ENCODE measurements around the gene EMC9.
"Not testable (repeated sequence)": the region's sequence is repeated elsewhere in the genome, so short reads cannot be mapped to it uniquely, and the experiment has no call there.

The EMC9 gene

DNA sequence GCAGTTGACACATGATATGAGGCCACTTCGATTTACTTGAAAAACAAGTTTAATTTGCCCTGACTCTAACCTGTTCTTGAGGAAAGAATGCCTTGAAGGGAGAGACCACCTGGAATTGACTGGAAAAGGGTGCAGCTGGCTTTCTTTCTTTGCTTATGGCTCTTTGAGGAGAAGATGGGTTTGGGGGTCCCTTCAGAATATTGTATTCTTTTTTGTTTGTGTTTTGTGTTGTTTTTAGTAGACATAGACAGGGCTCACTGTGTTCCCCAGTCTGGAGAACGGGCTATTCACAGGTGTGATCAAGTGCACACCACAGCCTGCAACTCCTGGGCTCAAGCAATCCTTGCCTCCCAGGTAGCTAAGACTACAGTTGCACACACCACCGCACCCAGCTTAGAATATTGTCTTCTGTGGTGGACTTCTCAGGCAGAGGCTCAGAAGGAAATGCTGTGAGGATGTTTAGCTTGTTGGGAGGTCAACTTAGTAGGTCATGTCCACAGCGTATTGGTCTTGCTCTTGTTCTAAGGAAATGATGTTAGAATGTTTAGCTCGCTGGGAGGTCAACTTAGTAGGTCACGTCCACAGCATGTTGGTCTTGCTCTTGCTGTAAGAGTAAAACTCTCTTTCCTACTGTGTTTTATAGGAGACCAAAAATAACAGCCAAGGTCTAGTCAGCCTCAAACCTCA, 25.1 kb downstream of the EMC9 start:
- H3K27ac Mint-ChIP-seq: peak overlapping the region; percentile 52
- H3K36me3 Mint-ChIP-seq (ENCODE audit: low read depth): peaks cover 45% of the 10 kb centered on the region
- H3K4me1 Mint-ChIP-seq (ENCODE audit: low read depth): peaks cover 27% of the 10 kb centered on the region

DNA sequence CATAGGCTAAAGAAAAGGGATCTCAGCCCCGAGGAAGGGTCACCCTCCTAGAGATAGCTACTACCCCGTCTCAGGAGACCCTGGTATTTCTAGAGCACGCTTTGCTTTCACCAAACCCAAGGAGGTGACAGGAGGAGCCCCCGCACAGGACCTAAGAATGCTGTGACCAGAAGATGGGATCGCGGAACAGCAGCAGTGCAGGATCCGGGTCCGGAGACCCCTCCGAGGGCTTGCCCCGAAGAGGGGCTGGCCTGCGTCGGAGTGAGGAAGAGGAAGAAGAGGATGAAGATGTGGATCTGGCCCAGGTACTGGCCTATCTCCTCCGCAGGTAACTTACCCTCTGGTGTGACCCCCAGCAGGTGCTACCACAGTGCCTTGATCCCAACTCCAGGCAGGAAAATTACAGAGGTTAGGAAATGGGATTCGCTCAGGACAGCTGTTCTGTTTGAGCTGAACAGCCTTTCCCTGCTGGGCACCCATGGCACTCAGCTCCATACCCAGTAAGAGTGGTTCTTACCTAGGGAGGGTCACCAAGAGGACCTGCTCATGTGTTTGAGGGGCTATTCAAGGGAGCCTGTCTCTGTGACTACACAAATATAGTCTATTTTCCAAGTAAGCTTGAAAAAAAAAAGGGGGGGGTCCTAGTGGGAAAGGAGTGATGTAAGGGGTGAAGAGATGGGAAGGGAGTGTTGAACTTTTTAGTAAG, 25.8 kb downstream of the EMC9 start:
- peak overlapping the region; percentile 98 for H3K4me3 Mint-ChIP-seq
- H3K36me3 Mint-ChIP-seq (ENCODE audit: low read depth): peaks cover 39% of the 10 kb centered on the region
- no peaks in the 10 kb centered on the region for H3K9me3 Mint-ChIP-seq
- H3K27me3 Mint-ChIP-seq (ENCODE audit: low read depth): no peaks in the 10 kb centered on the region
- peak overlapping the region; percentile 100 for H3K27ac Mint-ChIP-seq
- H3K4me1 Mint-ChIP-seq (ENCODE audit: low read depth): peaks cover 33% of the 10 kb centered on the region

More for the DNA sequence above, 25.1 kb downstream of the EMC9 start:
- H3K4me3 Mint-ChIP-seq: peak overlapping the region; percentile 98
- H3K27me3 Mint-ChIP-seq (ENCODE audit: low read depth): no peaks in the 10 kb centered on the region
- H3K9me3 Mint-ChIP-seq: no peaks in the 10 kb centered on the region

DNA sequence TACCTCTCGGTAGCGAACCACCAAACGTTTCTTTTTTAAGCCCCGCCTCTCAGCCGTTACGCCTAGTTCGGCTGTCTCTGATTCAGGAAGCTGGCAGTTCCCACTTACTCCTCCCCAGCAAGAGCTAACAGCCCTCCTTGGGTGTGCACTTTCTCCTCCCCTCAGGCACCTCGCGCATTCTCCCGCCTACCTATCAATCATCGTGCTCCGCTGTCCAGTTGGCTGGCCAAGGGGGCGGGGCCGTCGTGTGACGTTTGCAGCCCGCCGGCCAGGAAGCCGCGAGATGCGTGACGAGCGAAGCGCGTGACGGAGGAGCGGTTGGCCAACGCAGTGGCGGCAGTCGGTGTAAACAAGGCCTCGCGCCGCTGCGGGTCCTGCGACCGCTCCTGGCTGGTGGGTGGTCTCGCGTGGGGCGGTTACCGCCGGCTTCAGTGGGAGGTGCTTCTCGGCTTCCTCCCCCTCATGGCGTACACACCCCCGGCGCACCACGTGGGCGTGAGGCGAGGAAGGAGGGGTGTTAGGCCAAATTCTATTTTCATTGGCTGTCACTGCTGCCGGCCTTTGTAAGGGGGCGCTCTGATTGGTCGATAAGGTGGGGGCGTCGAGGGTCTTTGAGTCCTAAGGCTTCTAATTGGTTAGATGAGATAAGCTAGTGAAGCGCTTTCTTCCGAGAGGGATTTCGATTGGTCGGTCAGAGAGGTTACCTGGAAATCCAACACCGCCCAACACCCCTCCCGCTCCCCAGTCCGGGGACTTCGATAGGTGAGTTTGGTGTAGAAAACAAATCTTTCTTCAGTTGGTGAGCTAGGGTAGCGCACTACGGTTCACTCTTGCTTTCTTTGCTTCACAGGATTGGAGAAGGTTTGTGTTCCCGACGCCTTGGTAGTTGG, 26.6 kb downstream of the EMC9 start, which contains the start of the genes DCAF11 and NRL:
Gene DCAF11, plus strand, starts transcription at position 246 of the 890 bp plus-strand sequence. CDS start 818 bp downstream, outside the sequence.
Gene NRL, minus strand, starts transcription at position 418 of the 890 bp plus-strand sequence. CDS start 32,101 bp downstream, outside the sequence.
- no peaks in the 10 kb centered on the region for H3K9me3 Mint-ChIP-seq
- H3K27me3 Mint-ChIP-seq (ENCODE audit: low read depth): no peaks in the 10 kb centered on the region
- H3K27ac Mint-ChIP-seq: peak within 1 kb of the TSS; percentile 100
- H3K36me3 Mint-ChIP-seq (ENCODE audit: low read depth): peaks cover 38% of the 10 kb centered on the region
- peaks cover 34% of the 10 kb centered on the region for H3K4me1 Mint-ChIP-seq (ENCODE audit: low read depth)
- peak within 1 kb of the TSS; percentile 98 for H3K4me3 Mint-ChIP-seq

DNA sequence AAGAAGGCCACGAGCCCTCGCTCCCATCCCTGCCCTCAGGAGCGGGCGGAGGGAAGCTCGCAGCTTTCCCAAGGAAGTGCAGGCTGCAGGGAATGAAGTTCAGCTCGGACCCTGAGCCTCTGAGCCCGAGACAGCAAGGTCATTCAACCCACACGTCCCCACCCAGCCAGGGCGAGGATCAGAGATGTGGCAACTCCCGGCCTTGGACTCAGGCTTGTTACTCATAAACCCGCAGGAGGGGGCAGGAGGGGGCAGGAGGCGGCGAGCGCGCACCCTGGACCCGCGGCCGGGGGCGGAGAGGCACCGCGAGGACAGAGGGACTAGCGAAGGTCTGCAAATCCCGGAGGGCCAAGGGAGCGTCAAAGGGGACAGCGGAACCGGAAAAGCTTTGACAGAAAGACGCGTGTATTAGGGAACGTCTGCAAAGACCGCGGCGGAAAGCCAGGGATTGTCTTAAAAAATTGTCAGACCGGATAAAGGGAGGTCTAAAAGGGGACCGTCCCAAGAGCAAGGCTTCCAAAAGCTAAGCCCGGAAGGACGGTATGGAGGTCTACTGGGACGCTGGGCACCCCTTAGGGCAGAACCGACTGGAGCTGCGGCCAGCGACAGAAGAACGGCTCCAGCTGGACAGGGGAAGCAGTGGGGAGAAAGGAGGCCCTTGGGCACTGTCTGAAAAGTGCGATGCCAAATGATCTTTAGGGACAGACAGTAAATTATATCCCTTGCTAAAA, 27.4 kb downstream of the EMC9 start:
- Mint-ChIP-seq H3K4me1 (ENCODE audit: low read depth) (peaks cover 32% of the 10 kb centered on the region), H3K27ac (peak overlapping the region; percentile 100), H3K9me3 (no peaks in the 10 kb centered on the region), H3K27me3 (ENCODE audit: low read depth) (no peaks in the 10 kb centered on the region), H3K36me3 (ENCODE audit: low read depth) (peaks cover 31% of the 10 kb centered on the region), H3K4me3 (peak overlapping the region; percentile 98)

DNA sequence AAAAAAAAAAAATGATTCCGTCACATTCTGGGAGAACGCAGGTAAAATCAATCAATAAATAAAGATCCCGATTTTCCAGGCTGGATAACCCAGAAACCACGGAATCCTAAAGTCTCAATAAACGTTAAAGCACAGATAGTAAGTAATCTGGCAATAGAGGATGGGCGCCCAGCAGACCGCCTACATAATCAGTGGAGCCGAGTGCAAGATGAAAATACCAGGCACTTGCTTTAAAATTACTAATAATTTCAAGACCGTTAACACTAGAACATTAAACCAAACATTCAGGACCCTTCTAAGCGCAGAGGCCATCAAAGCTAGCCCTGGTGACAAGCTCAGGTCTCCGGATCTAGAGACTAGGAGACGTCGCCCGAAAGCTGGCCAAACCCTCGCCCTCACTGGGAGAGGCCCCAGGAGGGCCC, 28.0 kb downstream of the EMC9 start:
- Mint-ChIP-seq H3K9me3 (no peaks in the 10 kb centered on the region), H3K4me3 (peak overlapping the region; percentile 98), H3K27ac (peak overlapping the region; percentile 100), H3K27me3 (ENCODE audit: low read depth) (no peaks in the 10 kb centered on the region), H3K4me1 (ENCODE audit: low read depth) (peaks cover 35% of the 10 kb centered on the region), H3K36me3 (ENCODE audit: low read depth) (peaks cover 26% of the 10 kb centered on the region)

DNA sequence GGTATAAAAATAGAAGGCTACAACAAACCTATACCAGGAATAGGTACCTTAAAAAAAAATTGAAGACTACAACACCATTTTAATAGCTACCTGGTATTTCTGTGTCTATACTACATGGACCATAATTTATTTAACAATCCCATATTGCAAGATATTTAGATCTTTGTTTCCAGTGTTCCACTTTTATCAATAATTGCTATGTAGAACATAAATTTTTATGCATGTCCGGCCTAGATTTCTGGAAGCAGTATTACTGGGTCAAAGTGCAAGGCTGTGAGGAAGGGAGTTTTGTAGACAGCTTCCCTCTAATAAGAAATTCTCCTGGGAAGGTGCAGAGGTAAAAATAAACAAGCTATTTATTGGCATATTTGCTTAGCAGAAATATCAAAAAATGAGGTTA, 30.9 kb downstream of the EMC9 start:
- Mint-ChIP-seq H3K4me3 (no peak overlapping the region), H3K4me1 (ENCODE audit: low read depth) (peaks cover 29% of the 10 kb centered on the region), H3K27me3 (ENCODE audit: low read depth) (no peaks in the 10 kb centered on the region), H3K9me3 (no peaks in the 10 kb centered on the region), H3K36me3 (ENCODE audit: low read depth) (peaks cover 10% of the 10 kb centered on the region), H3K27ac (no peak overlapping the region)

DNA sequence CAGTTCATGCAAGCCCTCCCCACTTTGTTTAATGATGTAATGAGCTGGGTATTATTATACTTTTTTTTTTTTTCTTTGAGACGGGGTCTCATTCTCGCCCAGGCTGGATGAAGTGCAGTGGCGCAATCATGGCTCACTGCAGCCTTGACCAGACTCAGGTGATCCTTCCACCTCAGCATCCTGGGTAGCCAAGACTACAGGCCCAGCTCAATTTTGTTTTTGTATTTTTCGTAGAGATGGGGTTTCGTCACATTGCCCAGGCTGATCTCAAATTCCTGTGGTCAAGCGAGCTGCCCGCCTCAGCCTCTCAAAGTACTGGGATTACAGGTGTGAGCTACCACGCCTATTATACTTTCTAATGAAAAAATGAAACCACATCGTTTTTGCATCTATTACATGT, 31.3 kb downstream of the EMC9 start:
- Mint-ChIP-seq H3K27me3 (ENCODE audit: low read depth) (no peaks in the 10 kb centered on the region), H3K4me1 (ENCODE audit: low read depth) (peaks cover 29% of the 10 kb centered on the region), H3K36me3 (ENCODE audit: low read depth) (peaks cover 8% of the 10 kb centered on the region), H3K4me3 (no peak overlapping the region), H3K9me3 (no peaks in the 10 kb centered on the region), H3K27ac (no peak overlapping the region)

DNA sequence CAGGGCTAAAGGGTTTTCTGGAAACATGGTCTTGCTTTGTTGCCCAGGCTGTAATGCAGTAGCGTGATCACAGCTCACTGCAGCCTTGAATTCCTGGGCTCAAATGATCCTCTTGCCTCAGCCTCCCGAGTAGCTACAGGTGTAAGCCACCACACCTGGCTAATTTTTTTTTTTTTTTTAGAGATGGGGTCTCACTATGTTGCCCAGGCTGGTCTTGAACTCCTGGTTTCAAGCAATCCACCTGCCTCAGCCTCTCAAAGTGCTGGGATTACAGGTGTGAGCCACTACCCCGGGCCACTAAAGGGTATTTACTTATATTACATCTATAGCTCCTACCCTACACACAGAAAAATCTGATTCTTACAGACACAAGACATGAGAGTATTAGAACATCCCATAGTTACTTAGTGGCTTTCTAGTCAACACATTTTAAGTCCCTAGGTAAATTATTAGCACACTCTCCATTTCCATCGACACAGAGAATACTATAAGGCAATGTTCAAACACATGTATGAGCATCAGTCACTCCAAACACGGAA, 33.0 kb downstream of the EMC9 start:
- Mint-ChIP-seq H3K9me3 (peaks cover 3% of the 10 kb centered on the region), H3K4me3 (peak overlapping the region; percentile 25), H3K4me1 (ENCODE audit: low read depth) (peaks cover 29% of the 10 kb centered on the region), H3K36me3 (ENCODE audit: low read depth) (peaks cover 19% of the 10 kb centered on the region), H3K27me3 (ENCODE audit: low read depth) (no peaks in the 10 kb centered on the region), H3K27ac (peak overlapping the region; percentile 96)

DNA sequence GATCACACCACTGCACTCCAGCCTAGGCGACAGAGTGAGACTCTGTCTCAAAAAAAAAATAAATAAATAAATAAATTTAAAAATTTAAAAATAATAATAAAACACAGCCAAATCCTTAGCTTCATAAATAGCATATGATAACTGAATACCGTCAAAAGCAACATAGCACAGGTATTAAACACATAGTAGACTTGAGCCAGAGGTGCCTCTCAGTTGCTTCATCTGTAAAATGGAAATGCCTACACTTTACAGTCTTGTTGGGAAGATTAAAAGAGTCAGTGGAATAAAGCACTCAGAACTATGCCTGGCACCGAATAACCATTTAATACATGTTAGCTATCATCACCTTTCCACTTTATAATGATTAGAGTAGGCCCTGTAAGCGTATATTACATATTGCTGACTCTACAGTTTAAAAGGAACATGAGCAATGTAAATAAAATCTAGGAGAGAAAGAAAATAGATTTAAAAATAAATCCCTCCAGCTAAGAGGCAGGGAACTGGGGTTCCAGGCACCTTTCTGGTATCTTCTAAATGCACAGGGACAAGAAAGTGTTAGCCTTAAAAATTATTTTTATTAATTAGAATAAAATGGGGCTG, 34.6 kb downstream of the EMC9 start:
- peaks cover 3% of the 10 kb centered on the region for H3K9me3 Mint-ChIP-seq
- H3K27ac Mint-ChIP-seq: no peak overlapping the region
- H3K4me1 Mint-ChIP-seq (ENCODE audit: low read depth): peaks cover 27% of the 10 kb centered on the region
- peaks cover 31% of the 10 kb centered on the region for H3K36me3 Mint-ChIP-seq (ENCODE audit: low read depth)
- H3K27me3 Mint-ChIP-seq (ENCODE audit: low read depth): no peaks in the 10 kb centered on the region
- no peak overlapping the region for H3K4me3 Mint-ChIP-seq

DNA sequence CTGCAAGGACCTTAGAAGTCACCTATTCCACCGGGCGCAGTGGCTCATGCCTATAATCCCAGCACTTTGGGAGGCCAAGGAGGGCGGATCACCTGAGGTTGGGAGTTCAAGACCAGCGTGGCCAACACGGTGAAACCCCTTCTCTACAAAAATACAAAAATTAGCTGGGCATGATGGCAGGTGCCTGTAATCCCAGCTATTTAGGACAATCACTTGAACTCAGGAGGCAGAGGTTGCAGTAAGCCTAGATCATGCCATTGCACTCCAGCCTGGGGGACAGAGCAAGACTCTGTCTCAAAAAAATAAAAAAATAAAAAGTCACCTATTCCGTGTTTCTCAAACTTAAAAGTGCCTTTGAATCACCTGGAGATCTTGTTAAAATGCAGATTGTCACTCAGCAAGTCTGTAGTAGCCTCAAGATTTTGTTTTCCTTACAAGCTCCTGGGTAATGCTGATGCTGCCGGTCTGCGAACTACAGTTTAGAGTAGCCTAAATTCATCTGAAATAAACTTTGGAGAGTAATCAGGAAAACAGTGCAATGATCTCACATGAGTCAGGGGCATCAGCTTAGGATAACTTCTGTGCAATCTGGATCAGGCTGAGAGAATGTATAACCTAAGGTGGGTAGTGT, 35.7 kb downstream of the EMC9 start:
- Mint-ChIP-seq H3K36me3 (ENCODE audit: low read depth) (peaks cover 31% of the 10 kb centered on the region), H3K27ac (peak overlapping the region; percentile 55), H3K4me1 (ENCODE audit: low read depth) (peaks cover 23% of the 10 kb centered on the region)
- H3K27me3 Mint-ChIP-seq (ENCODE audit: low read depth); H3K9me3 Mint-ChIP-seq; H3K4me3 Mint-ChIP-seq: not testable (repeated sequence)

DNA sequence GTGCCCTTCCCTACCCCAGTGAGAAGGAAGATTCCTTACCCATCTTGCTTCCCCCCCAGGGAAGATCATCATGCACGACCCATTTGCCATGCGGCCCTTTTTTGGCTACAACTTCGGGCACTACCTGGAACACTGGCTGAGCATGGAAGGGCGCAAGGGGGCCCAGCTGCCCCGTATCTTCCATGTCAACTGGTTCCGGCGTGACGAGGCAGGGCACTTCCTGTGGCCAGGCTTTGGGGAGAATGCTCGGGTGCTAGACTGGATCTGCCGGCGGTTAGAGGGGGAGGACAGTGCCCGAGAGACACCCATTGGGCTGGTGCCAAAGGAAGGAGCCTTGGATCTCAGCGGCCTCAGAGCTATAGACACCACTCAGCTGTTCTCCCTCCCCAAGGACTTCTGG, 37.9 kb downstream of the EMC9 start:
- Mint-ChIP-seq H3K27ac (peak overlapping the region; percentile 29), H3K4me1 (ENCODE audit: low read depth) (peaks cover 14% of the 10 kb centered on the region), H3K27me3 (ENCODE audit: low read depth) (no peaks in the 10 kb centered on the region), H3K4me3 (no peak overlapping the region), H3K9me3 (peaks cover 3% of the 10 kb centered on the region), H3K36me3 (ENCODE audit: low read depth) (peaks cover 37% of the 10 kb centered on the region)

DNA sequence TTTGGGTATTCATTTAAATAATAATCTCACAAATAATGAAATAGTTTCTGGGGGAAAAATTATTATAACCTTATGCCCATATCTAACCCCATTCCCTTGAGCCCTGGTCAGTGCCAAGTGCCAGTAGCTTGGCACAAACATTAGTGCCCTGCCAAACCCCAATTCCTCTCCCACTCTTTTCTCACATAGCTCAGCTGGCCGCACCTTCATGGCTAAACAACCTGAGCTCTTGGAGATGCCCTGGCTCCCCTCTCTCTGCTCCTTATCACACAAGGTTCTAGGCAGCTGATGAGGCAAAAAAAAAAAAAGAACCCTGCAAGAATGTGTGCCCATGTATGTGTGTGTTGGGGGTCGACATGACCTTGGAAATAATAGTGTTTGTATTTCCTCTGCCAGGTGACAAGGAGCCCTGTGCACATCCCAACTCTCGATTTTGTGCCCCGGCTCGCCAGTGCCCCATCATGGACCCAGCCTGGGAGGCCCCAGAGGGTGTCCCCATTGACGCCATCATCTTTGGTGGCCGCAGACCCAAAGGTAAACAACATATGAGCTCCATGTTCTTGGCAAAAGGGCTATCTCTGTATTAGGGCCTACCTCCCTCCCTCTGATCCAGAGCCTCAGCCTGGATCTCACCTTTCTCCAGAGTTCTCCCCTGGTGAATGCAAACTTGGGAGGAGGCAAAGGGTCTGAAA, 38.9 kb downstream of the EMC9 start:
- no peak overlapping the region for H3K4me3 Mint-ChIP-seq
- H3K4me1 Mint-ChIP-seq (ENCODE audit: low read depth): peaks cover 11% of the 10 kb centered on the region
- no peaks in the 10 kb centered on the region for H3K27me3 Mint-ChIP-seq (ENCODE audit: low read depth)
- H3K36me3 Mint-ChIP-seq (ENCODE audit: low read depth): peaks cover 40% of the 10 kb centered on the region
- no peak overlapping the region for H3K27ac Mint-ChIP-seq
- peaks cover 3% of the 10 kb centered on the region for H3K9me3 Mint-ChIP-seq

Data from T-helper 1 cell treated with Interleukin-12 subunit alpha and Interleukin-12 subunit beta and Interleukin-4 antibody, amounts not matched to agents 30 μg/mL and 1 μg/mL, for 36 hours (primary cell).